NT2/D1 (cell line): ENCODE results near the gene DSCAM.

ENCODE experiments used
- DNase-seq: peaks from one replicate; pipeline ENCODE4 v3.0.0-alpha.2; 2011; ENCODE audit warnings: low read depth, low spot score
- H3K27me3 ChIP-seq: 2 replicates; pipeline ENCODE4 v1.6.0; 2011; ENCODE audit warnings: mild to moderate bottlenecking; ENCODE audit not compliant: insufficient read length, insufficient read depth
- H3K36me3 ChIP-seq: 2 replicates; pipeline ENCODE4 v1.6.1; 2011; ENCODE audit warnings: mild to moderate bottlenecking, low read length, mixed read lengths; ENCODE audit not compliant: insufficient read depth, insufficient read length
- H3K4me1 ChIP-seq: 2 replicates; pipeline ENCODE4 v1.5.1; 2011; ENCODE audit not compliant: insufficient read depth, insufficient read length
- H3K4me3 ChIP-seq: 2 replicates; pipeline ENCODE4 v1.5.1; 2011; ENCODE audit warnings: low read depth; ENCODE audit not compliant: insufficient read length
- H3K9ac ChIP-seq: 2 replicates; pipeline ENCODE4 v1.6.0; 2011; ENCODE audit warnings: low read depth; ENCODE audit not compliant: insufficient read length
- H3K9me3 ChIP-seq: 2 replicates; pipeline ENCODE4 v1.5.1; 2011; ENCODE audit warnings: mild to moderate bottlenecking, low read length; ENCODE audit not compliant: insufficient read depth
- SUZ12 ChIP-seq: IDR thresholded peaks from 2 replicates; pipeline ENCODE4 v1.6.1; 2011; ENCODE audit not compliant: insufficient read length, insufficient read depth; ENCODE audit errors: extremely low read depth
- YY1 ChIP-seq: IDR thresholded peaks from 2 replicates; pipeline ENCODE4 v1.6.1; 2011; ENCODE audit not compliant: insufficient read length, insufficient read depth
- ZNF274 ChIP-seq: IDR thresholded peaks from 2 replicates; pipeline ENCODE4 v1.6.1; 2011; ENCODE audit warnings: mild to moderate bottlenecking, low read depth, low read length

DSCAM gene

GRCh38 chr21:40819071-40819900 lies 27.7 kb downstream of the DSCAM start:
- H3K4me1 ChIP-seq: no peaks in the 10 kb centered on the region
- no peaks in the 10 kb centered on the region for H3K9me3 ChIP-seq
- H3K9ac ChIP-seq: no peak overlapping the region
- no peak overlapping the region for H3K4me3 ChIP-seq
- no peaks in the 10 kb centered on the region for H3K27me3 ChIP-seq
- TF ChIP-seq ZNF274 (no peak), YY1 (no peak), SUZ12 (no peak)
- no peaks in the 10 kb centered on the region for H3K36me3 ChIP-seq
- DNase-seq: no peak

GRCh38 chr21:40813918-40814317 lies 33.0 kb downstream of the DSCAM start:
- Histone ChIP-seq H3K36me3 (no peaks in the 10 kb centered on the region), H3K9ac (no peak overlapping the region), H3K4me1 (no peaks in the 10 kb centered on the region), H3K4me3 (no peak overlapping the region), H3K27me3 (no peaks in the 10 kb centered on the region), H3K9me3 (no peaks in the 10 kb centered on the region)
- no peak for TF ChIP-seq SUZ12
- no peak for TF ChIP-seq ZNF274
- no peak for TF ChIP-seq YY1
- DNase-seq: no peak

GRCh38 chr21:40809673-40810197 lies 37.2 kb downstream of the DSCAM start:
- Histone ChIP-seq H3K4me3 (no peak overlapping the region), H3K27me3 (no peaks in the 10 kb centered on the region), H3K9ac (no peak overlapping the region), H3K4me1 (no peaks in the 10 kb centered on the region), H3K36me3 (no peaks in the 10 kb centered on the region), H3K9me3 (no peaks in the 10 kb centered on the region)
- TF ChIP-seq SUZ12 (no peak), YY1 (no peak), ZNF274 (no peak)
- DNase-seq: no peak

- TF ChIP-seq YY1 (no peak), SUZ12 (no peak), ZNF274 (no peak)
- Histone ChIP-seq H3K9me3 (peaks cover 13% of the 10 kb centered on the region), H3K36me3 (no peaks in the 10 kb centered on the region), H3K4me1 (no peaks in the 10 kb centered on the region), H3K27me3 (no peaks in the 10 kb centered on the region), H3K4me3 (no peak overlapping the region), H3K9ac (no peak overlapping the region)
- no peak for DNase-seq
Observed at GRCh38 chr21:40803101-40803500, 43.9 kb downstream of the DSCAM start.

- H3K4me3 ChIP-seq: no peak overlapping the region
- no peak for DNase-seq
- TF ChIP-seq SUZ12 (no peak), YY1 (no peak), ZNF274 (no peak)
- no peak overlapping the region for H3K9ac ChIP-seq
- peaks cover 16% of the 10 kb centered on the region for H3K9me3 ChIP-seq
- H3K4me1 ChIP-seq: no peaks in the 10 kb centered on the region
- H3K36me3 ChIP-seq: no peaks in the 10 kb centered on the region
- no peaks in the 10 kb centered on the region for H3K27me3 ChIP-seq
Observed at GRCh38 chr21:40800126-40800525, 46.8 kb downstream of the DSCAM start.

- Histone ChIP-seq H3K9me3 (peaks cover 16% of the 10 kb centered on the region), H3K27me3 (no peaks in the 10 kb centered on the region), H3K36me3 (no peaks in the 10 kb centered on the region), H3K9ac (no peak overlapping the region), H3K4me3 (no peak overlapping the region), H3K4me1 (no peaks in the 10 kb centered on the region)
- no peak for DNase-seq
- TF ChIP-seq SUZ12: no peak
- no peak for TF ChIP-seq ZNF274
- TF ChIP-seq YY1: no peak
Observed at GRCh38 chr21:40797891-40798290, 49.1 kb downstream of the DSCAM start.

GRCh38 chr21:40797410-40797809 lies 49.5 kb downstream of the DSCAM start:
- peaks cover 16% of the 10 kb centered on the region for H3K9me3 ChIP-seq
- H3K4me1 ChIP-seq: no peaks in the 10 kb centered on the region
- H3K36me3 ChIP-seq: no peaks in the 10 kb centered on the region
- H3K9ac ChIP-seq: no peak overlapping the region
- no peak for TF ChIP-seq YY1
- H3K27me3 ChIP-seq: no peaks in the 10 kb centered on the region
- no peak overlapping the region for H3K4me3 ChIP-seq
- DNase-seq: no peak
